ENCODE results near the gene GAS2L3. TPM values are rescaled to one million over a fixed set of nuclear protein-coding genes. Genes with fewer than 3 reads are reported as not detected.
A peak's percentile ranks its signal among the peaks of the same experiment; 100 is the strongest.

Gene GAS2L3
- total and polyA plus RNA-seq, 8 donors = 1.0 to 29.7 (median 1.8) TPM; not detected in 1

- Histone ChIP-seq H3K27ac (no peak overlapping the region), H3K27me3 (no peaks in the 10 kb centered on the region), H3K36me3 (no peaks in the 10 kb centered on the region), H3K9me3 (peaks cover 0 to 8% (median 0%) of the 10 kb centered on the region in 4 donors), H3K4me1 (no peaks in the 10 kb centered on the region), H3K4me3 (no peak overlapping the region)
- no peak for TF ChIP-seq CTCF (IDR thresholded peaks at IDR 0.05)
- TF ChIP-seq POLR2AphosphoS5 (IDR thresholded peaks at IDR 0.05) = no peak
- no peak for TF ChIP-seq EP300 (IDR thresholded peaks at IDR 0.05)
- TF ChIP-seq POLR2A (IDR thresholded peaks at IDR 0.05) = no peak
- WGBS, 5 donors = 83 to 95% (median 89%) methylated on average over 1 of the region's 1 CpG
- intact Hi-C loops (cut with DNase I; ENCODE audit: low total_unique reads) = no loop called here
- DNase-seq = no peak
Observed at GRCh38 chr12:100608776-100609175, 35.3 kb downstream of the GAS2L3 start.

GRCh38 chr12:100610666-100611430, 37.4 kb downstream of the GAS2L3 start:
- WGBS, 5 donors = 82 to 90% (median 86%) methylated on average over 4 of the region's 4 CpGs
- intact Hi-C loops (cut with DNase I; ENCODE audit: low total_unique reads) = no loop called here
- no peak for TF ChIP-seq POLR2AphosphoS5 (IDR thresholded peaks at IDR 0.05)
- no peak for TF ChIP-seq EP300 (IDR thresholded peaks at IDR 0.05)
- no peak for TF ChIP-seq CTCF (IDR thresholded peaks at IDR 0.05)
- TF ChIP-seq POLR2A (IDR thresholded peaks at IDR 0.05) = no peak
- Histone ChIP-seq H3K9me3 (peaks cover 0 to 6% (median 0%) of the 10 kb centered on the region in 4 donors), H3K4me3 (no peak overlapping the region), H3K36me3 (no peaks in the 10 kb centered on the region), H3K27ac (no peak overlapping the region), H3K4me1 (no peaks in the 10 kb centered on the region), H3K27me3 (no peaks in the 10 kb centered on the region)
- no peak for DNase-seq

GRCh38 chr12:100612606-100613005, 39.1 kb downstream of the GAS2L3 start:
- intact Hi-C loops (cut with DNase I; ENCODE audit: low total_unique reads) = no loop called here
- Histone ChIP-seq H3K4me1 (no peaks in the 10 kb centered on the region), H3K9me3 (no peaks in the 10 kb centered on the region), H3K27ac (no peak overlapping the region), H3K4me3 (no peak overlapping the region), H3K36me3 (no peaks in the 10 kb centered on the region), H3K27me3 (no peaks in the 10 kb centered on the region)
- peak; percentile 34 to 59 for DNase-seq
- TF ChIP-seq POLR2A (IDR thresholded peaks at IDR 0.05) (no peak), CTCF (IDR thresholded peaks at IDR 0.05) (no peak), EP300 (IDR thresholded peaks at IDR 0.05) (no peak), POLR2AphosphoS5 (IDR thresholded peaks at IDR 0.05) (no peak)
- WGBS, 5 donors = 41 to 67% (median 53%) methylated on average over 3 of the region's 3 CpGs

GRCh38 chr12:100624571-100624970, 51.1 kb downstream of the GAS2L3 start:
- Histone ChIP-seq H3K4me1 (no peaks in the 10 kb centered on the region), H3K9me3 (no peaks in the 10 kb centered on the region), H3K4me3 (no peak overlapping the region), H3K36me3 (no peaks in the 10 kb centered on the region), H3K27me3 (no peaks in the 10 kb centered on the region), H3K27ac (no peak overlapping the region)
- DNase-seq = no peak
- 80 to 91% (median 85%) methylated on average over 4 of the region's 4 CpGs for WGBS, 5 donors
- no peak for TF ChIP-seq POLR2AphosphoS5 (IDR thresholded peaks at IDR 0.05)
- no peak for TF ChIP-seq EP300 (IDR thresholded peaks at IDR 0.05)
- no peak for TF ChIP-seq POLR2A (IDR thresholded peaks at IDR 0.05)
- TF ChIP-seq CTCF (IDR thresholded peaks at IDR 0.05) = no peak
- intact Hi-C loops (cut with DNase I; ENCODE audit: low total_unique reads) = no loop called here
